ENCODE measurements around the gene NPPC.

The NPPC gene

DNA sequence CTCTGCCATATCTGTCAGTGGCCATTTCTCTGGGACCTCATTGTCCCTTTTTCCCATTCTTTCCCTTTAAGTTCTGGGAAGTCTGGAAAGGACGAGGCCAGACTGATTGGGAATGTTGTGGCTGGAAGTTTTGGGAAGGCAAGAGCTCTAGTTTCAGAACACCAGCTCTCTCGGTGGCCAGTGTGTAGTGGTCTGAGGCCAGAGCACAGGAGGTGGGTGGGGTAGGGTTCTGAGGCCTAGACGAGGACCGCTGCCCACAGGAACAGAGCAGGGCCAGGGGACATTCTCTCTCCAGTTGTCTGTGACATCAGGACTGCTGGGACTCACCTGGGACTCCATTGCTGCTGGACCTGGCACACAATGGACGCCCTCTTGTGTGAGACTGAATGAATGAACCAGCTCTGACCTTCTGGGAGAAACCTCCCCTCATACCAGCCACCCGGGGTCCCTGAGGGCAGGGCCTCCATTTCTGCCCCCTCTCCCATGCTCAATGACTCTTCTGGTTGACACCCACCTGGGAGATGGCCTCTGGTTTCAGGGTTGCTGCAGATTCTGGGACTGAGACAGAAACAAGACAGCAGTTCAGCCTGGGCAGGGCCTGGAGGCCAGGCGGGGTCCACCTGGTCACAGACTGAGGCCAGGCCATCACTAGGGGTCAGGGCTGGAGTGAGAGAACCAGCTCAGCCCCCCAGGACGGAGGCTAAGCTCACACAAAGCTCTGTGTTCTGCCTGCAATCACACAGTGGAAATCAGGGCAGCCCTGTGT, 8.4 kb upstream of the NPPC start:
- no peak for DNase-seq

GRCh38 chr2:231933916-231934401, 7.8 kb upstream of the NPPC start:
- no peak for DNase-seq

DNA sequence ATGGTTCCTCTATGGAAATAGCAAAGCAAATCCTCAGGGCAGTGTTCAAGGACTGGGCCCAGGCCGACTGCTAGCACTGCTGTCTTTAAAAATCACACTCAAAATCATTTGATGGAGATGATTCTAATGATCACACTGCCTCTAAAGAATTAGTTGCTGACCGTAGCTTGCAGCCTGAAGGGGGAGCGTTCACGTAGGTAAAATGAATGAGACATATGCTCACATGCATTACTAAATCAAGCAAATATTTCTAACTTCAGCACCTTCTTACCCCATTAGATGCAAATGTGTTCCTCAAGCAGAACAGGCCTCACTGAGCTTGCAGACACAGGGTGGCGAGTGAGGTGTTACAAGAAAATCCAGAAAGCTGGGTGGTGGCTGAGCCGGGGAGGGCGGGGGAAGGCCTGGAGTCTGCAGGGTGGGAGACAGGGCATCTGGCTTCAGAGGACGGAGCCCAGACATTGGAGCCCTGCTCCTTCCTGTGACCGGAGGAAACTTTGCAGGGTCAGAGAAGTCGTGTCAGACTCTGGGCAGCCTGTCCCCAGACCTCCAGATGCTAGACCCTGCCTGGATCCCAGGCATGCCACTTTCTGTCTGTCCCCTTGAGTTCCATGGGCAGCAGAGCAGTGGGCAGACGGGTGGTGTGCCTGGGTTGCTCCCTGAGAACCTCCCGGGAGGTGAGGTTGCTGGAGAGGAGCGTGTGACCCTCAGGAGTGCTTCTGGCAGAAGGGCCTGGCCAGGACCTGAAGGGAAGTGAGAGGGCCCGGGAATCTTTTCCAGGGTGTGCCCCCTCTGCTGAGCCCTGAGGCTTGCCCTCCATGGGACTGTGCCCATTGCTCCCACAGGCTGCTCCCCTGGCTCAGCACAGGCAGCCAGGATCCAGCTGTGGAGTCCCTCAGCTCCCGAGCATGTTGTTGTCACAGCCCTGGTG, 7.1 kb upstream of the NPPC start:
- DNase-seq: no peak

- DNase-seq: no peak
Measured at GRCh38 chr2:231932711-231932970, 6.4 kb upstream of the NPPC start.

DNA sequence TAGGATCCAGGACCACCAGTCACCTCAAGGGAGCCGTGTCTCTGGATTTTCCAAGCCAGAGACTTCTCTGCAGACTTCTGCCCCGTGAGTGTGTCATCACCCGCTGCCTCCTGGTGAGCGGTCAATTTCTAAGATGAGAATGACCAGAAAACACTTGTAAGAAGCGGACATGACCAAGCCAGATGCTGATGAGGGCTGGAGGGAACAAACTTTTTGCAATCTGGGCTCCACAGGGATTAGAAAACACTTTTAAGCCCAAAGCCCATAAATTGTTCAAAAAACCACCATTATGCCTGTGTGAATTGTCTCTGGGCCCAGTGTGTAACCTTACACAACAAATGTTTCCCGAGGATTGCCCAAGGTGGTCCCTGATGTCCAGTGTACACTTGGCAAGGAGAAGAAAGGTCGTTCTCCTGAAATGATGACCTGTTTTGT, 5.3 kb upstream of the NPPC start:
- DNase-seq: peak; percentile 30

- peak; percentile 50 for DNase-seq
Measured at GRCh38 chr2:231930593-231931281, 4.5 kb upstream of the NPPC start.

DNA sequence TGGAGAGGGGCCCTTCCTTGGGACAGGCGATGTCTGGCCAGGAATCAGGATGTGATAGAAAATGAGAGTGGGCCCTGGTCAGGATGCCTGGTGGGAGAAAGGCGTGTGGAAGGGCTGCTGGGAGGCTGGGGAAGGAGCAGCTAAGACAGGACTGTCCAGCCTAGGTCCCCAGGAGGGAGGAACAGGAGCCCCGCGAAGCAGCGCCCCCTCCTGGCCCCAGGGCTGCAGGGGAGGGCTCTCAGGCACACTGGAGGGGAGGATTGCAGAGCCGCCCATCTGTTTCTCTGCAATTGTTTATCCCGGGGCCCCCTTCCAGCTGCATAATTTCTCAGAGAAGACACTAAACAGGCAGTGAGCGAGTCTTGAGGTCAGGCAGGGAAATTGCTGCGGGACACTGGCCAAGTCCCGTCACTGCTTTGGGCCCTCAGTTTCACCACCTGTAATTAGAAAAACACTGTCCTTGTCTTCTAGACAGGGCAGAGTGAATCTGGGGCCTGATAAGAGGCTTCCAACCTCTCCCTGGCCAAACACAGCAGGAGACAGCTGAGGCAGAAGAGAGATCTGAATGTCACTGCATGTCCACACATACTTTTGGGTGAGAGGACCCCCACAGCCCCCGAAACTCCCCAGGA, 3.9 kb upstream of the NPPC start:
- peak; percentile 61 for DNase-seq

- peak; percentile 52 for DNase-seq
Measured at GRCh38 chr2:231928901-231929725, 2.9 kb upstream of the NPPC start.

- peak; percentile 52 for DNase-seq
Measured at GRCh38 chr2:231928481-231928880, 2.3 kb upstream of the NPPC start.

DNA sequence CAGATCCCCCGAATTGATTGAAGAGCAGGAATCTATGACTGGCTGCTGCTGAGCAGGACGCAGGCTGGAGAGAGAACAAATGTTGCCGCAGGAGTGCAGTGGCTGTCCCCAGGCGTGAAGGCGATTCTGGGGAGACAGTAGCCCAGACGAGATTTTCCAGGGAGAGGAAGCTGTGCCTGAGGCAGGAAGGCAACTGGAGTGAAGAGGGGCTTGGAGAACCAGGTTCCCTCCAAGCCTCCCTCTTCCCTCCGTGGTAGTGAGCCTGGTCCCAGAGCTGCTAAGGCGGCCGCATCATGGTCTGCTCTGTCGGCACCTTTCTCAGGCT, 1.3 kb upstream of the NPPC start:
- DNase-seq: no peak

DNA sequence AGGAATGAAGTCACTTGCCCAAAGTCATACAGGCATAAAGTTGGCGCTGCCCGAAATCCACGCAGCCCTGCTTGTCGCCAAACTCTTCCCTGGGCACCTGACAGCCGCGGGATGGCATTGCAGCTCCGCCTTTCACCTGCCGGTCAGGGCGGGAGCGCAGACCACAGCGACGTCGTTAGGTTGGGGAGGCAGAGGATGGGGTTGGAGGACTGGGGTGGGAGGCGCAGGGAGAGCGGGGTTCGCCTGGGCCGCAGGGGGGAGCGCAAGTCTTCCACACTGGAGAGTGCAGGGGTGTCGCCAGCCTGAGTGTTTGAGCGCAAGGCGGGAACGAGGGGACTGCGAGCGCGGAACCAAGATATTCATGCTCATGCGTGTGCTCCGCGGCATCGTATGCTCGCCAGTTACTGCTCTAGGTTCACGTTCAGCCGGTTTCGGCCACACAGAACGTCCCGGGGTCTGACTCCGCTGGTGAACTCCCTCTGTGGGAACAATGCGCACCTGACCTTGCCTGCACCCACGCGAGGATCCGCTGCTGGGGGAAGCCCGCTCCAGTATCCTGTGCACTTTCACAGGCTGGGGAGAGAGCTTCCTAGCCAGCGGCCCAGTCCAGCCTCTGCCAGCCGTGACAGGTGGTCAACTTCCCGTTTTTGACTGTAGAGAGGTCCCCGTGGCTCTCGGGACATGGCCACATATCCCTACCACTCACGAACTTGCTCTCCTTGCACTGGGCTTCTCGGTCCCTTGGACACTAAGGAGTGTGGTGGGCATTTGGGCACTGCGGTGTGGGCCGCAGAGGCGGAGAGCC, 767 bp upstream of the NPPC start:
- no peak for DNase-seq

DNA sequence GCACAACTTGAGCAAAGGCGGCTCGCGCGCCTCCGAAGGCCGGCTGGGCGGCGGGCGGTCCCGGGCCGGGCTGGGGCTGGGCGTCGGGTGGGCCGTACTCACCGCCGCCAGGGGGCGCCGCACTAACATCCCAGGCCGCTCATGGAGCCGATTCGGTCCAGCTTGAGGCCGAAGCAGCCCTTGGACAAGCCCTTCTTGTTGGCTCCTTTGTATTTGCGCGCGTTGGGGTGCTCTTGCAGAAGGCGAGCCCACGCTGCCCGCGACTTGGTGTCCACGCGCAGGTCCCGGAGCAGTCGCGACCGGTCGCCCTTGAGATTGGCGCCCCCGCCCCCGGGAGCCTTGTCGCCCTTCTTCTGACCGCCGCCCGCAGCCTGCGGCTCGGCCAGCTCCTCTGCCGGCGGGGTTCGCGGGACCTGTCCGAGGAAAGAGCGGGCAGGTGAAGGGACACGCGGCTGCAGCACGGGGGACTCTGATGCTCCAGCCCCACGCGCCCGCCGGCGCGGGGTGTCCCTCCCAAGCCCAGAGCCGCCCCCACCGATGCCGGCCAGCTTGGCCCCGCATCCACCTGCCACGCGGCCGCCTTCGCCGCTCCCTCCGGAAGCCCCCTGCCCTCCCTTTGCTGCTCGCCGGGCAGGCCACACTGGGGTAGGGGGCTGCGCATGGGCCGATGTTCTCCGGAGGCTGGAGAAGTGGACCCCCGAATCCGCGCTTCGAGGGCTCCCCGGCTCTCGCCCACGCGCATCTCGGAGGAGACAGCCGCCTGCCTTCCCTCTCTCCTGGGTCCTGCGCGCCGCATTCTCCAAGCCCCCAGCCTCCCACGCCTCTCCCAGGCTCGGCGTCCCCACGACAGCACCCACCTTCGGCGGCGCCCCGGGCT, 655 bp downstream of the NPPC start:
- DNase-seq: peak; percentile 91

- no peak for DNase-seq
Measured at GRCh38 chr2:231924889-231925275, 1.3 kb downstream of the NPPC start.

GRCh38 chr2:231923951-231924888, 2.0 kb downstream of the NPPC start:
- no peak for DNase-seq

DNA sequence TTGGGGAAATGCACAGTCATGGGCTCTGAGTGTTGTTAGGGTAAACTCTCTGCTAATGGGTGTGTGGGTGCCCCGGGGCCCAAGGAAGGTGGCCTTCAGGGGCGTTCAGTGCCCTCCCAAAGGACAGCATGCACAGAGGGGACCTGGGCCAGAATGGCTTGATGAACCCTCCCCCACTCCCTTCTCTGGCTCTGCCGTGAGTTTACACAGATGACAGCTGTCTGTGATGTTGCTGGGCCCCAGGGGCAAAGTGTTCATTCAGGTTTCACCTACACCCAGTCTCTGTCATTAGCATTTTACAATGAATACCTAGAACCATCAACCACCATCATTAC, 3.2 kb downstream of the NPPC start:
- DNase-seq: no peak

- DNase-seq: no peak
Measured at GRCh38 chr2:231922311-231923009, 3.7 kb downstream of the NPPC start.

GRCh38 chr2:231920795-231921194, 5.4 kb downstream of the NPPC start:
- DNase-seq: no peak

- no peak for DNase-seq
Measured at GRCh38 chr2:231920366-231920765, 5.8 kb downstream of the NPPC start.
